CD4-positive, alpha-beta T cell treated with Interleukin-17A for 1 hour (primary cell): ENCODE data around the gene SULT2A1.
"Not testable (repeated sequence)": the region's sequence is repeated elsewhere in the genome, so short reads cannot be mapped to it uniquely, and the experiment has no call there.

Experiments used
- DNase-seq: peaks from one replicate; pipeline ENCODE4 v3.0.0-alpha.2; 2020

SULT2A1 gene, protein sequence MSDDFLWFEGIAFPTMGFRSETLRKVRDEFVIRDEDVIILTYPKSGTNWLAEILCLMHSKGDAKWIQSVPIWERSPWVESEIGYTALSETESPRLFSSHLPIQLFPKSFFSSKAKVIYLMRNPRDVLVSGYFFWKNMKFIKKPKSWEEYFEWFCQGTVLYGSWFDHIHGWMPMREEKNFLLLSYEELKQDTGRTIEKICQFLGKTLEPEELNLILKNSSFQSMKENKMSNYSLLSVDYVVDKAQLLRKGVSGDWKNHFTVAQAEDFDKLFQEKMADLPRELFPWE

GRCh38 chr19:47886010-47886559 is at the start of gene SULT2A1:
Gene SULT2A1 (minus strand): TSS chr19:47886315. CDS start chr19:47886257, 58 bp downstream.
- DNase-seq, result no peak

DNA sequence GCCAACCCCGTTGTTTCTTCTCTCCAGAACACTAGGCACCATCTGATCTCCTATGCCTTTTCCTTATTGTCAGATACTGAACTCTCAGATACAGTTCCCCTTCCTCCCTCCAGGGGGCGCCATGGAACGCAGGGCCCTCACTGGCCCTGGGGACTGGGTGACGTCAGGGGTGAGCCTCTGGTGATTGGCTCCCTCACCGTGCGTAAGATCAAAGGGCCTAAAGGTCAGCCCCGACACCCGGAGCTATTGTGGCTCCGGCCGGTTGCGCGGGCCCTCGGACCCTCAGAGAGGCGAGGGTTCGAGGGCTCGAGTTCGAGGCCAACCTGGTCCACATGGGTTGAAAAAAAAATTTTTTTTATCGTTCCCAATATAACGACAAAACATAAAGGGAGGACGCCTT is 42.5 kb upstream of the SULT2A1 start:
- DNase-seq, result not testable (repeated sequence)

DNA sequence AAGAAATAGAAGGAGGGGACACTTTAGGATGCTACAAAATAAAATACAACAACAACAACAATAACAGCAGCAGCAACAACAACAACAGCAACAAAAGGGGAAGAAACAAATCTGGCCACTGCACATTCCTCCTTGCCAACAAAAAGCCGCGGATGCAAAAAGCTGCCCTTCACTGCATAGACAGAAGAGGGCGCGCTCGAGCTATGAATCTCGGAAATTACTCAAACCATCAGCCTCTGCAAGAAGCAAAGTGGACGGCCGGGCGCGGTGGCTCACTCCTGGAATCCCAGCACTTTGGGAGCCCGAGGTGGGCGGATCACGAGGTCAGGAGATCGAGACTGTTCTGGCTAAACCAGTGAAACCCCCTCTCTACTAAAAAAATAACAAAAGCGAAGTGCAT is 34.0 kb upstream of the SULT2A1 start:
- not testable (repeated sequence) for DNase-seq

DNA sequence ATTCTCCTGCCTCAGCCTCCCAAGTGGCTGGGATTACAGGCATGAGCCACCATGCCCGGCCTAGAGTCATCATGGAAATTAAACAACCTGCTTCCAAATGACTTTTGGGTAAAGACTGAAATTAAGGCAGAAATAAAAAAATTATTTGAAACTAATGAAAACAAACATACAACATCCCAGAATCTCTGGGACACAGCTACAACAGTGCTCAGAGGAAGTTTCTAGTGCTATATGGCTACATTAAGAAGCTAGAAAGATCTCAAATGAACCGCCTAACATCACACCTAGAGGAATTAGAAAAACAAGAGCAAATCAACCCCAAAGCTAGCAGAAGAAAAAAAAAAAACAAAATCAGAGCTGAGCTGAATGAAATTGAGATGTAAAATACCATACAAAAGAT is 24.1 kb upstream of the SULT2A1 start:
- DNase-seq, result not testable (repeated sequence)

DNA sequence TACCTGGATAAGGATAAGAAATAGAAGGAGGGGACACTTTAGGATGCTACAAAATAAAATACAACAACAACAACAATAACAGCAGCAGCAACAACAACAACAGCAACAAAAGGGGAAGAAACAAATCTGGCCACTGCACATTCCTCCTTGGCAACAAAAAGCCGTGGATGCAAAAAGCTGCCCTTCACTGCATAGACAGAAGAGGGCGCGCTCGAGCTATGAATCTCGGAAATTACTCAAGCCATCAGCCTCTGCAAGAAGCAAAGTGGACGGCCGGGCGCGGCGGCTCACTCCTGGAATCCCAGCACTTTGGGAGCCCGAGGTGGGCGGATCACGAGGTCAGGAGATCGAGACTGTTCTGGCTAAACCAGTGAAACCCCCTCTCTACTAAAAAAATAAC is 23.2 kb upstream of the SULT2A1 start:
- peak; percentile 86 for DNase-seq

GRCh38 chr19:47901370-47901769 is 15.3 kb upstream of the SULT2A1 start:
- no peak for DNase-seq

DNA sequence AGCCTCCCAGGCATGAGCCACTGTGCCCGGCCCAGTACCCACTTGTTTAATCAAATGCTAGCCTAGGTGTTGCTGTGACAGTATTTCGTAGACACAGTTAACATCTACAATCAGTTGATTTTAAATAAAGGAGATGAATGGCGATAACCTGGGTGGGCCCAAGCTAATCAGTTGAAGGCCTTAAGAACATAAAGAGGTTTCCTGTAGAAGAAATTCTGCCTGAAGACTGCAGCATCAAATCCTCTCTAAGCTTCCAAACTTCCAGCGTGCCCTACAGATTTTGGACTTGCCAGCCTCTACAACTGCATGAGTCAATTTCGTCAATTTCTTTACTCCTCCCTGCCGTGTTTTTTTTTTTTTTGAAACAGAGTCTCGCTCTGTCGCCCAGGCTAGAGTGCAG is 13.2 kb upstream of the SULT2A1 start:
- DNase-seq, result no peak

- no peak for DNase-seq
These were observed 11.7 kb upstream of the SULT2A1 start for GRCh38 chr19:47897861-47898260.

GRCh38 chr19:47896773-47897172 is 10.7 kb upstream of the SULT2A1 start:
- DNase-seq, result no peak

- no peak for DNase-seq
These were observed 9.9 kb upstream of the SULT2A1 start for GRCh38 chr19:47896019-47896418.

DNA sequence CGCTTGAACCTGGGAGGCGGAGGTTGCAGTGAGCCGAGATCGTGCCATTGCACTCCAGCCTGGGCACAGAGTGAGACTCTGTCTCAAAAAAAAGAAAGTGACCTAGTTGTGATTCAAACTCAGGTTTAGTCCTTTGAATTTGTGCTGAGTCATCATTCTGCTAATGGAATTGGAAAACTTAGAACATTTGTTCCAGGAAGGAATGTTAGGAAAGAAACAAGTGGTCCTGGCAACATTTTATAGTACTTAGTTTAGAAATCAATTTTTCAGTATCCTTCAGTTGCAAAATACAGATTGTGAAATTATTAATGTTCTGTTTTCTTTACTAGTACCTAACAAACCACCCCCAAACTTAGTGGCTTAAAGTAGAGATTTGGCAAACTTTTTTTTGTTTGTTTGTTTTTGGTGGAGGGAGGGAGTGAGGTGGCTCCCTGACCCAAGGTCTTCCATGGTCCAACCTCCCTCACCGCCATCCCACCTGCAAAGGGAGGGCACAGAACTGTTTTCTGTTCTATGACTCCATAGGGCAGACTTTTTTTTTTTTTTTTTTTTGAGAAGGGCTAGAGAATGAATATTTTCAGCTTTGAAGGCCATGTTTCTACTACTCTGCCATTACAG is 9.2 kb upstream of the SULT2A1 start:
- DNase-seq, result no peak

DNA sequence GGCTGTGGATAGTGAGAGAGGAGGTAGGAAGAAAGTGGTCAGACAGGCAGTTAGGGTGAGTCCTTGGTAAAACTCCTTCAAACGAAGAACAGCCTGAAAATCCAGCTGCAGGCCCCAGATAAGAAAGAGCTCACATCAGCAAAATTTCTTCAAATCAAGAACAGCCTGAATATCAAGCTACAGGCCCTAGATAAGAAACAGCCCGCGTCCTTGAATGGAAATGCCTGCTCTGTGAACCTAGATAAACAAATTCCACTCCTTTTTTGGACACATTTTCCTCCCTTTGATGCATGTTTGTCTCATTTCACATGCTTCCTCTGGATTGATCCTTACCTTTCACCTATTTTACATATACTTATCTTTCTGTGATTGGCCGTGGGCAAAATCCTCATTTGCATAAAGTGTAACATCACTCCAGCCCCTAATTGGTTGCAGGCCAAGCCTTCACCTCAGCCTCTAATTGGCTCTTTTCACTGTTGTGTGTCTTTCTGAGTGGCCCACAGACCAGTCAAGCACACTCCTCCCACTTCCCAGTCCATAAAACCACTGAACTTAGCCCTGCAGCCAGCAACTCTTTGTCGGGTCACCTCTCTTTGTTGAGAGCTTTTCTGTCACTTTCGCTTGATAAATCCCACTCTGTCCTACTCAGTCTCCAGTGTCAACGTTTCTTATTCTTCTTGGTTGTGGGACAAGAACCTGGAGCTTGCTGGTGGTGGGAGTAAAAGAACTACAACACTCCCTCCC is 6.0 kb upstream of the SULT2A1 start:
- no peak for DNase-seq

- no peak for DNase-seq
These were observed 5.5 kb upstream of the SULT2A1 start for GRCh38 chr19:47891622-47891922.

DNA sequence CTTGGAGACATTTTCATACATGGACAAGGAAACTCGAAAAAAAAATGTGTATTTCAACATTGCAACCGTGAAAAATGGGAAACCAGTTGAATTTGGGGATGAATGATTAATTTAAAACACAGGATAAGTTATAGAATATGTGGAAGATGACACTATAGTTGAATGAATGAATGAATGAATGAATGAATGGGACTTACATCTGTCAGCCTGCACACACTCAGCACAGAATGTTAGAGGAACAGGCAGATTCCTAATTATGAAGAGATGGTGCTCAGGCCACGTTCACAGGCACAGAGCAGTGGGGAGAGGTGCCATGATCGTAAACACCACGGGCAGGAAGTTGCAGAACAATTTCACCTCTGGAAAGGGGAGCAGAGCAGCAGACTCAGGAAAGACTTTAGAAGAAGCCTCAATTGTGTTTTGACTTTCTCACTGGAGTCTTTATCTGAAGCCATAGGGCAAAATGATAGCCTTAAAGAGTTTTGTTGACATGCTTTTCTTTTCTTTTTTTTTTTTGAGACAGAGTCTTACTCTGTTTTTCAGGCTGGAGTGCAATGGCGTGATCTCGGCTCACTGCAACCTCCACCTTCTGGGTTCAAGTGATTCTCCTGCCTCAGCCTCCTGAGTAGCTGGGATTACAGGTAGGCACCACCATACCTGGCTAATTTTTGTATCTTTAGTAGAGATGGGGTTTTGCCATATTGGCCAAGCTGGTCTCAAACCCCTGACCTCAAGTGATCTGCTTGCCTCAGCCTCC is 4.9 kb upstream of the SULT2A1 start:
- no peak for DNase-seq

GRCh38 chr19:47885067-47885463 is 1.1 kb downstream of the SULT2A1 start:
- no peak for DNase-seq

DNA sequence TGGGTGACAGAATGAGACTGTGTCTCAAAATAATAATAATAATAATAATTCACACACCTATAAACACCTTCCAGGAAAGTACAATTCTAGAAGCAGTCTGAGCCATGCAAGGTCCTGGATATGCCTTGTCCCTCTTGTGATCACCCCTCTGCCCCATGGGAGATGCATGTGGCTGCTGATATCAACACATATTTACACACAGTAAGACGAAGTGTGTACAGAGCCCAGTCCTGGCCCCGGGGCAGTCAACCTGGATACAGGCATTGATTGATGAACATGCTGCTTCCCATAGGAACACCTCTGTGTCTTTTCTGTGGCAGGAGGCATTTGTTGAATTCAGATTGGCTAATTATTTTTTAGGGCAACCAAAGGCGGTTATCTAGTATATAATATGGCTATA is 3.2 kb downstream of the SULT2A1 start:
- DNase-seq, result no peak

GRCh38 chr19:47881757-47882156 is 4.4 kb downstream of the SULT2A1 start:
- DNase-seq, result no peak

DNA sequence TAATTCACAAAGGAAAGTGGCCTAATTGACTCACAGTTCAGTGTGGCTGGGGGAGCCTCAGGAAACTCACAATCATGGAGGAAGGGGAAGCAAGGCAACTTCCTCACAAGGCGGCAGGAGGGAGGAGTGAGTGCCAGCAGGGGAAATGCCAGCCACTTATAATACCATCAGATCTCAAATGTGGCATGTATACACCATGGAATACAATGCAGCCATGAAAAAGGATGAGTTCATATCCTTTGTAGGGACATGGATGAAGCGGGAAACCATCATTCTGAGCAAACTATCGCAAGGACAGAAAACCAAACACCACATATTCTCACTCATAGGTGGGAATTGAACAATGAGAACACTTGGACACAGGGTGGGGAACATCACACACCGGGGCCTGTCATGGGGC is 6.7 kb downstream of the SULT2A1 start:
- not testable (repeated sequence) for DNase-seq

DNA sequence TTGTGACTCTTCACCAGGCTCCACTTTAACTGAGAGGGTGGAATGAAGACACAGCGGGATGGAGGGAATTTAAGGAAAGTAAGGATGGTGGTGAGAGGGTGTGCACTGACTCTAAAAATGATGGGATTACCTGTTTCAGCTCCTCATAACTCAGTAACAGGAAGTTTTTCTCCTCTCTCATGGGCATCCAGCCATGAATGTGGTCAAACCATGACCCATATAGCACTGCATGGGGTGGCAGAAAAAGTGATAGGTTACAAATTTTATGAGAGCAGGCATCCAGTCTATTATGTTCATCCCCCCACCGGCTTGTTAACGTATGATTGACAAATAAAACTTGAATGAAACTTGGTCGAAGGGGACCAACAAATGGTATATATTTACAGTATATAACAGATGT is 7.2 kb downstream of the SULT2A1 start:
- no peak for DNase-seq

GRCh38 chr19:47865166-47865565 is 20.9 kb downstream of the SULT2A1 start:
- no peak for DNase-seq

DNA sequence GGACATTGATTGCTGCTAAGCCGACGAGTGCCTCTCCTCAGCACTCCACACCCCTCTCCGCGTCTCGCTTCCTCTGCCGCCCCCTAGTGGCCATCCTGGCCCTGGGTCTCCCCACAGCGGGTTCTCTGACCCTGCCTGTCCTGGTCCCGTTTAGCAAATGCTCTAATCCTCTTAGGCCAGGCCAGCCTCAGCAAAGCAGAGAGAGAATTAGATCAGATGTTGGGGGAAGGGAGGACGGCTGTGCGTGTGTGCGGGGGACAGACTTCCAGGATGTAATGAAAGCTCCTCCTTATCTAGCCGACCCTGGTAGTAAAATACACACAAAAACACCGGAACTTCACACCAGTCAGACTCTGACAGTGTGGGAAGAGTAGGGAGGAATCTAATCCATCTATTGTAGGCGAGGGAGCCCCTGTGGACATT is 22.6 kb downstream of the SULT2A1 start:
- peak; percentile 72 for DNase-seq

- DNase-seq, result no peak
These were observed 24.5 kb downstream of the SULT2A1 start for GRCh38 chr19:47861630-47862029.

GRCh38 chr19:47860602-47861297 is 25.4 kb downstream of the SULT2A1 start:
- DNase-seq, result no peak
